ENCODE results near the gene ADPGK.
A peak's percentile ranks its signal among the peaks of the same experiment; 100 is the strongest.
"Not testable (repeated sequence)": the region's sequence is repeated elsewhere in the genome, so short reads cannot be mapped to it uniquely, and the experiment has no call there.

ADPGK gene

GRCh38 chr15:72783640-72784455, at the start of gene ADPGK:
ADPGK (minus strand) TSS chr15:72783758; CDS start chr15:72783691, 67 bp downstream.
- DNase-seq, result peak; percentile 93

GRCh38 chr15:72827226-72827625, 43.7 kb upstream of the ADPGK start:
- DNase-seq, result no peak

GRCh38 chr15:72826611-72827010, 43.1 kb upstream of the ADPGK start:
- DNase-seq, result no peak

GRCh38 chr15:72825829-72826228, 42.3 kb upstream of the ADPGK start:
- DNase-seq, result no peak

GRCh38 chr15:72824781-72825180, 41.2 kb upstream of the ADPGK start:
- no peak for DNase-seq

GRCh38 chr15:72824112-72824511, 40.6 kb upstream of the ADPGK start:
- no peak for DNase-seq

GRCh38 chr15:72820278-72820677, 36.7 kb upstream of the ADPGK start:
- DNase-seq, result no peak

- no peak for DNase-seq
Observed at GRCh38 chr15:72818632-72819031, 35.1 kb upstream of the ADPGK start.

- DNase-seq, result no peak
Observed at GRCh38 chr15:72813345-72814004, 29.9 kb upstream of the ADPGK start.

- peak; percentile 31 for DNase-seq
Observed at GRCh38 chr15:72809329-72809728, 25.8 kb upstream of the ADPGK start.

GRCh38 chr15:72807346-72807745, 23.8 kb upstream of the ADPGK start:
- DNase-seq, result not testable (repeated sequence)

- no peak for DNase-seq
Observed at GRCh38 chr15:72803006-72803405, 19.4 kb upstream of the ADPGK start.

- no peak for DNase-seq
Observed at GRCh38 chr15:72801590-72802325, 18.2 kb upstream of the ADPGK start.

- no peak for DNase-seq
Observed at GRCh38 chr15:72800833-72801481, 17.4 kb upstream of the ADPGK start.

GRCh38 chr15:72797834-72798233, 14.3 kb upstream of the ADPGK start:
- DNase-seq, result no peak

- no peak for DNase-seq
Observed at GRCh38 chr15:72797338-72797689, 13.8 kb upstream of the ADPGK start.

GRCh38 chr15:72796515-72797337, 13.2 kb upstream of the ADPGK start:
- DNase-seq, result peak; percentile 36

GRCh38 chr15:72796210-72796514, 12.6 kb upstream of the ADPGK start:
- DNase-seq, result no peak

GRCh38 chr15:72793766-72794660, 10.5 kb upstream of the ADPGK start:
- DNase-seq, result no peak

- DNase-seq, result no peak
Observed at GRCh38 chr15:72792431-72792830, 8.9 kb upstream of the ADPGK start.

- DNase-seq, result no peak
Observed at GRCh38 chr15:72790302-72790910, 6.8 kb upstream of the ADPGK start.
